ENCODE measurements around the gene ANKEF1. TPM values are rescaled to one million over a fixed set of nuclear protein-coding genes. Genes with fewer than 3 reads are reported as not detected.

ANKEF1 gene
- total RNA-seq, 1 donor from 2014 or later, result 9.0 TPM

- H3K9me3 ChIP-seq, result no peaks in the 10 kb centered on the region
- no peaks in the 10 kb centered on the region for H3K4me1 ChIP-seq
- no peaks in the 10 kb centered on the region for H3K36me3 ChIP-seq
- intact Hi-C loops (cut with DNase I), result no loop called here
- H3K27me3 ChIP-seq, result no peaks in the 10 kb centered on the region
- no peak overlapping the region for H3K4me3 ChIP-seq
- no peak for DNase-seq (ENCODE audit: low spot score in 2 of 2)
- TF ChIP-seq CTCF (IDR thresholded peaks at IDR 0.05), result no peak
- no peak overlapping the region for H3K27ac ChIP-seq
Observed at GRCh38 chr20:9994676-9995075, 40.1 kb upstream of the ANKEF1 start.

- Histone ChIP-seq H3K4me3 (no peak overlapping the region), H3K36me3 (no peaks in the 10 kb centered on the region), H3K9me3 (no peaks in the 10 kb centered on the region), H3K27ac (peak overlapping the region in 1 of 2 donors; percentile 41), H3K4me1 (no peaks in the 10 kb centered on the region), H3K27me3 (no peaks in the 10 kb centered on the region)
- TF ChIP-seq CTCF (IDR thresholded peaks at IDR 0.05), result no peak
- intact Hi-C loops (cut with DNase I), result no loop called here
- no peak for DNase-seq (ENCODE audit: low spot score in 2 of 2)
Observed at GRCh38 chr20:9995510-9996272, 39.1 kb upstream of the ANKEF1 start.

GRCh38 chr20:9996944-9997343 lies 37.8 kb upstream of the ANKEF1 start:
- H3K27ac ChIP-seq, result no peak overlapping the region
- TF ChIP-seq CTCF (IDR thresholded peaks at IDR 0.05), result no peak
- H3K9me3 ChIP-seq, result no peaks in the 10 kb centered on the region
- no peaks in the 10 kb centered on the region for H3K4me1 ChIP-seq
- H3K36me3 ChIP-seq, result no peaks in the 10 kb centered on the region
- DNase-seq (ENCODE audit: low spot score in 2 of 2), result no peak
- H3K4me3 ChIP-seq, result no peak overlapping the region
- intact Hi-C loops (cut with DNase I), result no loop called here
- H3K27me3 ChIP-seq, result no peaks in the 10 kb centered on the region

- intact Hi-C loops (cut with DNase I), result no loop called here
Observed at GRCh38 chr20:9999645-10000044, 35.1 kb upstream of the ANKEF1 start.

GRCh38 chr20:10002866-10003265 lies 31.9 kb upstream of the ANKEF1 start:
- TF ChIP-seq CTCF (IDR thresholded peaks at IDR 0.05), result no peak
- H3K9me3 ChIP-seq, result no peaks in the 10 kb centered on the region
- H3K4me3 ChIP-seq, result no peak overlapping the region
- H3K4me1 ChIP-seq, result no peaks in the 10 kb centered on the region
- no peak overlapping the region for H3K27ac ChIP-seq
- no peak for DNase-seq (ENCODE audit: low spot score in 2 of 2)
- no peaks in the 10 kb centered on the region for H3K36me3 ChIP-seq
- H3K27me3 ChIP-seq, result no peaks in the 10 kb centered on the region
- intact Hi-C loops (cut with DNase I), result no loop called here

More at GRCh38 chr20:9999645-10000044, 35.1 kb upstream of the ANKEF1 start:
- DNase-seq (ENCODE audit: low spot score in 2 of 2), result peak; percentile 11 to 65
- no peaks in the 10 kb centered on the region for H3K36me3 ChIP-seq
- H3K27me3 ChIP-seq, result no peaks in the 10 kb centered on the region
- H3K4me1 ChIP-seq, result no peaks in the 10 kb centered on the region
- no peaks in the 10 kb centered on the region for H3K9me3 ChIP-seq
- no peak overlapping the region for H3K27ac ChIP-seq
- TF ChIP-seq CTCF (IDR thresholded peaks at IDR 0.05), result no peak
- H3K4me3 ChIP-seq, result no peak overlapping the region

Data from ascending aorta (tissue), 2 donors.